ENCODE results near the gene WDR81.
"Not testable (repeated sequence)": the region's sequence is repeated elsewhere in the genome, so short reads cannot be mapped to it uniquely, and the experiment has no call there.

The WDR81 gene

DNA sequence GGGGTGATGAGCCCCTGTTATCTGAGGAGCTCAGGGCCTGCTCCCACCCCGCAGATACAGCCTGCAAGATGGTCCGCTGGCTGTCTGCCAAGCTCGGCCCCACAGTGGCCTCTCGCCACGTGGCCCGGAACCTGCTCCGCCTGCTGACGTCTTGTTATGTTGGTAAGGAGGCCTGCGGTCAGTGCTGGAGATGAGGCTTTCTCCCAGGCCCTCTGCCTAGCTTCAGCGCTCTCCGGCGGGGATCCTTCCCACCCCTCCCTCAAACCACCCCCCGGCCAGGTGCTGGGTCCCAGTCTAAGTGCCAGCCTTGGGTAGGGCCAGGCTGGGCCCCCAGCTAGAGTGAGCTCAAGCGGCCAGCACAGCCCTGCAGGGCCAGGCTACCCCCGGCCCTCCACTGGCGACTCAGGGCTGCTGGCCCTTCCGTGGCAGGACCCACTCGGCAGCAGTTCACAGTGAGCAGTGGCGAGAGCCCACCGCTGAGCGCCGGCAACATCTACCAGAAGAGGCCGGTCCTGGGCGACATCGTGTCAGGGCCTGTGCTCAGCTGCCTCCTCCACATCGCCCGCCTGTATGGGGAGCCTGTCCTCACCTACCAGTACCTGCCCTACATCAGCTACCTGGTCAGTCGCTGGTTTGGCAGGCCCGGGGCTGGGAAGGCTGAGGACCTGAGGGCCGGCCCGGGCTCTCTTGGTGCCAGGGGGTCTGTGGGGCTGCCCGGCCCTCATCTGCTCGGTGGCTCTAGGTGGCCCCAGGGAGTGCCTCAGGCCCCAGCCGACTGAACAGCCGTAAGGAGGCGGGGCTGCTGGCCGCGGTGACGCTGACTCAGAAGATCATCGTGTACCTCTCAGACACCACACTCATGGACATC is 6.1 kb downstream of the WDR81 start:
- DNase-seq (ENCODE audit: low read depth) = no peak

DNA sequence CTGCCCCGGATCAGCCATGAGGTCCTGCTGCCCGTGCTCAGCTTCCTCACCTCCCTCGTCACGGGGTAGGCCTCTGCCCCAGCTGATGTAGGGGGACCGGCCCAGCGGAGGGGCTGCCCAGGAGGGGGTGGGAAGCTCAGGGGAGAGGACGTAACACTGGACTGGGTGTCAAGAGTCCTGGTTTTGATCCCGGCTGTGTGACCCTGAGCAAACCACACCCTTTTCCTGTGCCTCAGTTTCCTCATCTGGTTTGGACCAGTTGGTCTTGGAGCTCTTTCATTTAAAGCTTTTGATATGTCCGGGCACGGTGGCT is 6.6 kb downstream of the WDR81 start:
- no peak for DNase-seq (ENCODE audit: low read depth)

DNA sequence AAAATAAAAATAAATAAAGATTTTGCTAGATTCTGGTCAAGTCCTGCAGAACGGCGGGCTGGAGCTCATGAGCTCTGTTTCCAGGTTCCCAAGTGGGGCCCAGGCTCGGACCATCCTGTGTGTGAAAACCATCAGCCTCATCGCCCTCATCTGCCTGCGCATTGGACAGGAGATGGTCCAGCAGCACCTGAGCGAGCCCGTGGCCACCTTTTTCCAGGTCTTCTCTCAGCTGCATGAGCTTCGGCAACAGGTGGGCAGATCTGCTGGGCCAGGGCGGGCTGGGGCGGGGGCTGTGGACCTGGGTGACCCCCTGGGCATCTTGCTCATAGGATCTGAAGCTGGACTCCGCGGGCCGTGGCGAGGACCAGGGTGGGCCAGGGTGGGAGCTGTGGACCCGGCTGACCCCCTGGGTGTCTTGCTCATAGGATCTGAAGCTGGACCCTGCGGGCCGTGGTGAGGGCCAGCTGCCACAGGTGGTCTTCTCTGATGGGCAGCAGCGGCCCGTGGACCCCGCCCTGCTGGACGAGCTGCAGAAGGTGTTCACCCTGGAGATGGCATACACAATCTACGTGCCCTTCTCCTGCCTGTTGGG is 7.8 kb downstream of the WDR81 start:
- DNase-seq (ENCODE audit: low read depth) = no peak

DNA sequence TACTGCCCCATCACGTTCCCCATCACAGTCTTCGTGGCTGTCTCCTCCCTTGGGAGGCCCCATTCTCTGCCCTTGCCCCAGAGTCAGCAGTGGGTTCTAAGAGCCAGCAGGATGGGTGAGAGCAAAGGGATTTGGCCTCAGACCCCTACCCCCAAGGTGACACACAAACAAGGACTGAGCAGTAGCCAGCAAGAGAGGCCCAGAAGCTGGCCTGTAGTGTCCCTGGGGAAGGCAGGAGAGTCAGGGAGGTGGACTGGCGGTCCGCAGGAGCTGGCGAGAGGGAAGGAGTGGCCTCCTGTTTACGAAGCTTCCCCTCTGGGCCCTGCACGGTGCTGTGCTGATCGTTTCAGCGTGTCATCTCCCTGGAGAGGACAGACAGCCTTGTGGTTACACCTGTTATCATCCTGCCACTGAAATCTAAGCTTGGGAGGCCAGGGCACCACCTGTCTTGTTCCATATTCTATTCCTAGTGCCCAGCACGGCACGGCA is 8.4 kb downstream of the WDR81 start:
- DNase-seq (ENCODE audit: low read depth) = no peak

DNA sequence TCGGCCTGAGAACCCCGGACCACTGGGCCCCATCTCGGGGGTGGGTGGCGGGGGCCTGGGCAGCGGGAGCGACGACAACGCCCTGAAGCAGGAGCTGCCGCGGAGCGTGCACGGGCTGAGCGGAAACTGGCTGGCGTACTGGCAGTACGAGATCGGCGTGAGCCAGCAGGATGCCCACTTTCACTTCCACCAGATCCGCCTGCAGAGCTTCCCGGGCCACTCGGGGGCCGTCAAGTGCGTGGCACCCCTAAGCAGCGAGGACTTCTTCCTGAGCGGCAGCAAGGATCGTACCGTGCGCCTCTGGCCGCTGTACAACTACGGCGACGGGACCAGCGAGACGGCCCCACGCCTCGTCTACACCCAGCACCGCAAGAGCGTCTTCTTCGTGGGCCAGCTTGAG is 9.3 kb downstream of the WDR81 start:
- no peak for DNase-seq (ENCODE audit: low read depth)

DNA sequence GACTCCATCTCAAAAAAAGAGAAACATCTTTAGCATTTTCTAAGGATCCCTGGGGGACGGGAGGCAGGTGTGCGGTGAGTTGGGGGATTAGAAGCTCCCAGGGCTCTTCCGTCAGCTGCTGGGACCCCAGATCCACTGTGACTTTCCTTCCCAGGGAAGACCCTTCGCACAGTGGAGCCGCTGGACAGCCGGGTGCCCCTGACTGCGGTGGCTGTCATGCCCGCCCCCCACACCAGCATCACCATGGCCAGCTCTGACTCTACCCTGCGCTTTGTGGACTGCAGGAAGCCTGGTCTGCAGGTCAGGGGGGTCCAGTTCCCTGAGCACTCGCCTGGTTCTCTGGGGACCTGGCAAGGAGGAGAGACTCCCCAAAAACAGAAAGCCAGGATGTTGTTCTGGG is 10.9 kb downstream of the WDR81 start:
- no peak for DNase-seq (ENCODE audit: low read depth)

DNA sequence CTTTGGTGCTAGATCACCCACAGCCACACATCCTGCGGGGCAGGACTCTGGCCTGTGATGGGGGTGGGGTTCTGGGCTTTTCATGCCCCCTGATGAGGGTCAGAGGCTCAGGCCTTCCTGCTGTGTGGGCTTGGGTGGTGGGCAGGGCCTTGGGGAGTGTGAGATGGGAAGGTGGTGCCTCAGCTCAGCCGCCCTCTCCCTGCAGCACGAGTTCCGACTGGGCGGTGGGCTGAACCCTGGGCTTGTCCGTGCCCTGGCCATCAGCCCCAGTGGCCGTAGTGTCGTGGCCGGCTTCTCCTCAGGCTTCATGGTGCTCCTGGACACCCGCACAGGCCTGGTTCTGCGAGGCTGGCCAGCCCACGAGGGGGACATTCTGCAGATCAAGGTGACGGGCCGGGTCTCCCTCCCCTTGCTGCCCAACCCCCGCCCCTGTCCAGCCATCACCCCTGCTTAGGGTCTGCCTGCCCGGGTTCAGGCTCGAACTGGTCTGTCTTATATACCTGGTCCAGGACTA is 11.4 kb downstream of the WDR81 start:
- DNase-seq (ENCODE audit: low read depth) = no peak

DNA sequence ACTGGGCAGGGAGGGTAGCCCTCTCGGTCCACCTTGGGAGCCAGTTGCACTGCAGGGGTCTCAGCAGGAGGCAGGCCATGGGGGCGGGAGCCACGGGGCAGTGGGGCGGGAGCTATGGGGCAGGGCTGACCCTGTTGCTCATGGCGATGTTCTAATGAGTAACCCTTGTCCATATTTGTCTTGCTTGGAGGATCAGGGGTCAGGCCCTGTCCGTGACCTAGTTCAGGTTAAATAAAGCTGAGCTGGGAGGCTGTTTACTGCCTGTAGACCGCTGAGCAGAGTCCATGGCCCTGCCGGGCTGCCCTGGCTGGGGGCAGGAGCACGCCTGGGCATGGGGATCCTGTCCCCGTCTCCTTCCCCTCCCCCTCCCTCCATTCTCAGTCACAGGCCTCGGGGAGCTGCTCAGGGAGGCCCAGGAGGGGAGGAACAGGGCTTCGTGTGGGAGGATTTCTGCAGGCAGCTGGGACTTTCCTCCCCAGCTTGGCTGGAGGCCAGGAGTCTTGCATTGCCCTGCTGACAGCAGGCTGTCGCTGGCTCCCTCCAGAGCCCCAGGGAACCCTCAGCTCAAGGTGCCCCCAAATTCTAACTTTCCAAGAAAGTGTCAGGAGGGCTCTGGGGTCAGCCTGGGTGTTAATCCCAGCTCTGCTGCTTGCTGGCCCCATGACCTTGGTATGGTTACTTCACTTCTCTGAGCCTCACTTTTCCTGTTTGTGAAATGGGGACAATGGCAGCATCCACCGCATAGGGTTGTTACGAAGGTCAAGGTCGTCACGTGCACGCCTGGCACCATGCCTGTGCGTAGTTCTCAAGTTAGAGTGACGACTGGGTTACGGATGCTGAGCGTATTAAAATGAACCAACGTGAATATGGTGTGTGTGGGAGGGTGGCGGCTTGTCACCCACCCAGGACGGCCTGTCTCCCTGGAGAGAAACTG is 12.1 kb downstream of the WDR81 start:
- DNase-seq (ENCODE audit: low read depth) = no peak

DNA sequence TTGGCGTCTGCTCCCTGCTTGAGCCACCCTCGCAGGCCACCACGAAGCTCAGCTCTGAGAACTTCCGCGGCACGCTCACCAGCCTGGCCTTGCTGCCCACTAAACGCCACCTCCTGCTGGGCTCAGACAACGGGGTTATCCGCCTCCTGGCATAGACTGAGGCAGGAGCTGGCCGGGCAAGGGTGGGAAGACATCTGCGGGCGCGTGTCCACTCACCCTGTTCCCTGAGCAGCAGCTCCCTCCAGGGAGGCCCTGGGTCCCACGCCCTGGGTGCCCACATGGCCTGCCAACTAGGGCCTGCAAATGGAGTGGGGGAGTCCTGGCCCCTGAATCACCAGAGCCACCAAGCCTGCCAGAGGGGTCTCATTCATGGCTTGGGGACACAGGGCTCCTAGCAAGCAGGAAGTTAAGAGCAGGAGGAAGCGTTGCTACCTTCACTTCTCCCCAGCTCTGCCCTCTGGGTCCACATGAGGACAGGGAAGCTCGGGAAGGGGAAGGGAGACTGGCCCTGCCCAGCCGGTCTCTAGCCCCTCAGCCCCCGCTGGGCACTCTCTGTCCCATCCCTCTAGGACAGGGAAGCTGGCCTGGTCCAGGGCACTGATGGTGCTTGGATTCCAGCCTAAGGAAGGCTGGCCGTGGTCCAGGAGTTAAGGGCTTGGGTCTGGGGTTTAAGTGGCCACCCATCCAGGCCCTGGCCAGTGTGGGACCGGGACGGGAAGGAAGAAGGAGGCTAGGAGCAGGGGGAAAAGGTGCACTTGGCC is 13.2 kb downstream of the WDR81 start:
- no peak for DNase-seq (ENCODE audit: low read depth)

DNA sequence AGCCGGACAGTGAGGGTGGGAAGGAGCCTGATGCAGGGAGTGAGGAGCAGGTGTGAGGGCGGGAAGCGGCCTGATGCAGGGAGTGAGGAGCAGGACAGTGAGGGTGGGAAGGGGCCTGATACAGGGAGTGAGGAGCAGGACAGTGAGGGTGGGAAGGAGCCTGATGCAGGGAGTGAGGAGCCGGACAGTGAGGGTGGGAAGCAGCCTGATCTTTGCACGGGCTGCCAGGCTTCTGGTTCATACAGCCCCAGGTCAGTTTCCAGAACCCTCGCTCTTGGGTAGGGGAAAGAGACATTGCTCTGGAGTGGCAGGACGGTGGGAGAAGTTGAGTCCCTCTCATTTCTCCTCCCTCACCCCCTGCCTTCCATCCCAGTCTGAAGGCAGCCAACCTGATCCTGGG is 17.4 kb downstream of the WDR81 start:
- DNase-seq (ENCODE audit: low read depth) = not testable (repeated sequence)

DNA sequence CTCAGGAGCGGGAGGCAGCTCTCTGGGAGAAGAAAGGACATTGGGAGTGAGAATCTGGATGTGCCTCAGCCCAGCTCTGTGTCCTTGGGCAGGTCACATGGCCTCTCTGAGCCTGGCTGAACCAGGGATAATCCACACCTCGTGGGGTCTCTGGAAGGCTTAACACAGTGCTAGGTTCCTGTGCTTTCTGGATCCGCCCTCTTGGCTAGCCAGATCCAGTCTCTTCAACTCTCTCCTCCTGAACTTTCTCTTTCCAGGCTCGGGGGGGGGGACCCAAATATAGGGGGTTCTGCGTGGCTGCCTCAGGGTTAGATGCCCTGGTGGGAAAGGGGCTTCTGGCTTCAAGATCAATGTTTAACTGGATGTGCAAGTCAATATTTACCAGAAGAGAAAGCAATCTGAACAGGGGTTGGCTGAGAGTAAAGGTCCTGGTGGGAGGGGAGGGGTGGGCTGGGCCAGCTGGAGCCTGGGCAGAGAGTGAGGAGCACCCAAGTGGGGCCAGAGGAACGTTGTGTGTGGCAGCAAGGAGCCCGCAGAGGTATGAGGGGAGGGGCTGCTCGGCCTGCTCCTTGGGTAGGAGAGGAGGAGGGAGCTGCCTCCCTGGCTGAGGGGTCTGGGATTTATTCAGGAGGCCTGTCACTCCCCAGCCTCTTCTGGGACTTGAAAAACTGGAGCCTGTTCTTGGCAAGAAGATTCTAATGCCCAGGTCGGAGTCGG is 18.0 kb downstream of the WDR81 start, which contains the start of gene SERPINF2:
SERPINF2 (plus strand) TSS at position 501 of the 717 bp plus-strand sequence. CDS start 2,125 bp downstream, outside the sequence.
- no peak for DNase-seq (ENCODE audit: low read depth)

DNA sequence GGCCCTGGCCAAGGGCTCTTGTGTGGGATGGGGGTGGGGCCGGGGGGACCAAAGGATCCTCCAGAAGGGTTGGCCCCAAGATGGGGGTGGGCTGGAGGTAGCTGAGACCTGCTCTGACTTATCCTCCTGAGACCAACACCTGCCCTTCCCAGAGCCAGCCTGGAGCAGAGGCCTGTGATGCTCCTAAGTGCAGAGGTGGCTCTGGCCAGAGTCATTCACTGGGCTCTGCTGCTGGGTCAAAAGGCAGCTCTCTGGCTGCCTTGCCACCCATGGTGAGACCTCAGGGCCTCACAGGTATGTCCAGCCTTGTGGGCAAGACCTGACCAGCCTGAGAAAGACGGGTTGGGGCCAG is 18.6 kb downstream of the WDR81 start:
- DNase-seq (ENCODE audit: low read depth) = no peak

DNA sequence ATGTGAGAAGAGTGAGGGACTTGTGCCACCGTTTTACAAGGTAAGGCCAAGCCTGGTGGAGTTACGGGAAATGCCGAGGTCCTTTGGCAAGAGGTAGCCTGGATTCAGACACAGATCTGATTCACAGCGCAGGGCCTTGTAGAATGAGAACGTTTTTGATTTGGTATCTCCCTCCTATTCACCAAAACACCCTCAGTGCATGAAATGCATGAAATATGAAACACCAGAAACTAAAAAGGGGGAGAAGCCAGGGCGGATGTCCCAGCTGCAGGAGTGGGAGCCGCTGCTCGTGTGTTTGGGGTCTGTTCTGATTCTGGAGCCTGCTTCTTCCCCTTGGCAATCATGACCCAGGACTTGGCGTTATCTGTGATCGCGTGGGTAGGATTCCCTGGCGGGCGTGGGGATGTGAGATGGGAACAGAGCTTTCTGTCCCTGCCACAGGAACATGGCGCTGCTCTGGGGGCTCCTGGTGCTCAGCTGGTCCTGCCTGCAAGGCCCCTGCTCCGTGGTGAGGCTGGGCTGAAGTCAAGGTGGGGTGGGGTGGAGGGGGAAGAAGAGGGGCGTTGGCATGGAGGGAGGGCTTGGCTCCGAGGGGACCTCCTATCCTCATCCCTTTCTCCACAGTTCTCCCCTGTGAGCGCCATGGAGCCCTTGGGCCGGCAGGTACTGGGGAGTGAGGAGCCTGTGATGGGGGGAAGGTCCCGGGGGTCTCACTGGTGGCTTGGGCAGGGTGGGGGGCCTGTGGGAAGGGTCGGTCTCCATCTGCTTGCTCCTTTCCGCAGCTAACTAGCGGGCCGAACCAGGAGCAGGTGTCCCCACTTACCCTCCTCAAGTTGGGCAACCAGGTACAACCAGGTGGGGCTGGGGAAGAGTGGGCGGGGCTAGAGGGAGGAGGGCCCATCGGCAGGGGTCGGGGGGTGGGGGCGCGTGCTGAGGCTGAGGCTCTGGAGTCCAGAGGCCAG is 20.3 kb downstream of the WDR81 start:
- no peak for DNase-seq (ENCODE audit: low read depth)

DNA sequence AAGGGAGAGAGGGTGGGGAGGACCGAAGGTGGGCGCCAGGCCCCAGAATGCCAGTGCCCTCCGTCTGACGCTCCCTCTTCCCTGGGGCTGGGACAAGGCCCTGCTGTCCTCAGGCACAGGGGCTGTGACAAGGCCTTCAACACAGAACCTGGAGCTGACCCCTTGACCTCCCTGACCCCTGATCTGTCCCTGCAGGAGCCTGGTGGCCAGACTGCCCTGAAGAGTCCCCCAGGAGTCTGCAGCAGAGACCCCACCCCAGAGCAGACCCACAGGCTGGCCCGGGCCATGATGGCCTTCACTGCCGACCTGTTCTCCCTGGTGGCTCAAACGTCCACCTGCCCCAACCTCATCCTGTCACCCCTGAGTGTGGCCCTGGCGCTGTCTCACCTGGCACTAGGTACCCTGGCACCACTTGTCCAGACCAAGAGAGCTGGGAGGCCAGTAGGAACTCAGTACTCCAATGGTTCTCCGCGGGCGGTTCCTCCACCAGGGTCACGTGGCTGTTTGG is 21.1 kb downstream of the WDR81 start:
- DNase-seq (ENCODE audit: low read depth) = no peak

DNA sequence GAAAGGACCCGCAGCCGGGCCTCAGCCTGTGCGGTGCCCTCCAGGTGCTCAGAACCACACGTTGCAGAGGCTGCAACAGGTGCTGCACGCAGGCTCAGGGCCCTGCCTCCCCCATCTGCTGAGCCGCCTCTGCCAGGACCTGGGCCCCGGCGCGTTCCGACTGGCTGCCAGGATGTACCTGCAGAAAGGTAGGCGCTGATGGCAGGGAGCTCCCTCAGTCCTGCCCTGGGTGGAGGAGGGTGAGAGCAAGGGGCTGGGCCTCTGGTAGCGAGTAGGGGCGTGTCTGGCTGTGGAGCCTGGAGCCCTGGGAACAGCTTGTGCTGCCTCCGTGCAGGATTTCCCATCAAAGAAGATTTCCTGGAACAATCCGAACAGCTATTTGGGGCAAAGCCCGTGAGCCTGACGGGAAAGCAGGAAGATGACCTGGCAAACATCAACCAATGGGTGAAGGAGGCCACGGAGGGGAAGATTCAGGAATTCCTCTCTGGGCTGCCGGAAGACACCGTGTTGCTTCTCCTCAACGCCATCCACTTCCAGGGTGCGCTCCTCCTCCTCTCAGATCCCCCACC is 22.6 kb downstream of the WDR81 start:
- DNase-seq (ENCODE audit: low read depth) = no peak

DNA sequence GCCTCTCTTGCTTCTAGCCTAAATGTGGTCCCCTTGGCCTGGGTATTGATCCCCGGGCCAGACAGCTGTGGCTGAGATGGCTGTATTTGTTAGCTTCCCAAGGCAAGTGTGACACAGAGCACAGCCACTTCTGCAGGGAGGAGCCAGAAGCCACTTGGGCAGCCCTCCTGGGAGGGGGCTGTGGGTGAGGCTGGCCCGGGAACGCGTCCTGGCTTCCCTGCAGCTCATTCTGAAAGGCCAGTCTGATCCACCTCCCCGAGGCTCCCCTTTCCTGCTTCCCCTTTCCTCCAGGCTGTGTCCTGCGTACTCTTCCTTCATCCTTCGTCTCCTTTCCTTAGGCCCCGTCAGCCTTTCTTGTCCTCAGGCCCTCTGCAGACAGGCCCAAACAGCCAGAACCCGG is 26.1 kb downstream of the WDR81 start:
- DNase-seq (ENCODE audit: low read depth) = no peak

DNA sequence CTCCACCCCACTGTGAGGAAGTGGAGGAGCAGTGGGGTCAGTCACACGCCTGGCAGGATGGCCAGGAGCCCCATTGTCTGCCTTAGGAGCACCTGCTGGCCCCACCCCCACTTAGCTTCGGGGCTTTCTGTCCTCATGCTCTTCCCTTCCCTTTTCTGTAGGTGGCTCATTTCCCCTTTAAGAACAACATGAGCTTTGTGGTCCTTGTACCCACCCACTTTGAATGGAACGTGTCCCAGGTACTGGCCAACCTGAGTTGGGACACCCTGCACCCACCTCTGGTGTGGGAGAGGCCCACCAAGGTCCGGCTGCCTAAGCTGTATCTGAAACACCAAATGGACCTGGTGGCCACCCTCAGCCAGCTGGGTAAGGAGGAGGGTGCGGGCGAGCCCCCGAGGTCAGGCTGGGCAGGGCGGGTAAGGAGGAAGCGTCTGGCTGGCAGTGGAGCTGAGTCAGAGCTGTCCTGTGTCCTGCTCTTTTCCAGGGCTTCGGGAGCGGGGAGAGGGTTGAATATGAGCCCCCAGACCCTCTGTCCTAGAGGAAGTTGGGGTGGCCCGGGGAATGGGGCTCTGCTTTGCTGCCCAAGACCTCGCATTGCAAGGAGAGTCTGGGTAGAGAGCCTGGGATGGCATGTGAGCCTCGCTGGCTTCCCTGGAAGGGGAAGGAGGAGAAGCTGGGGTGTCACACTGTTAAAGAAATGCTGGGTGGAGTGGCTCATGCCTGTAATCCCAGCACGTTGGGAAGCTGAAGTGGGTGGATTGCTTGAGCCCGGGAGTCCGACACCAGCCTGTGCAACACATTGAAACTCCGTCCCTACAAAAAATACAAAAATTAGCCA is 28.1 kb downstream of the WDR81 start:
- DNase-seq (ENCODE audit: low read depth) = no peak

DNA sequence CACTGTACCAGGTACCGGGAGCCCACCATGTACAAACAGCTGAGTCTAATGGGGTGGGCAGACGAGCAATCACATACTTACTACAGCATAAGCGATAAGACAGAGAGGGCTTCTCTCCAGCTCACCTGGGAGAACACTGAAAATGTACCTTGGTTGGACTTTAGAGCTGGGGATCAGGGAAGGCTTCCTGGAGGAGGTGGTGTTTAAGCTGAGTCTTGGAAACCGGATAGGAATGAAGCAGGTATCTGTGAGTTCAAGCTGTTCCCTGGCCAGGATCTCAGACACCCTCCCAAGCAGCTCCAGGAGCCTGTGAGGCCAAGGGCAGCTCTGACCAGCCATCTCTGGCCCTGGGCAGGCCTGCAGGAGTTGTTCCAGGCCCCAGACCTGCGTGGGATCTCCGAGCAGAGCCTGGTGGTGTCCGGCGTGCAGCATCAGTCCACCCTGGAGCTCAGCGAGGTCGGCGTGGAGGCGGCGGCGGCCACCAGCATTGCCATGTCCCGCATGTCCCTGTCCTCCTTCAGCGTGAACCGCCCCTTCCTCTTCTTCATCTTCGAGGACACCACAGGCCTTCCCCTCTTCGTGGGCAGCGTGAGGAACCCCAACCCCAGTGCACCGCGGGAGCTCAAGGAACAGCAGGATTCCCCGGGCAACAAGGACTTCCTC is 29.4 kb downstream of the WDR81 start:
- DNase-seq (ENCODE audit: low read depth) = no peak

All from GM04503 (cell line).